ENCODE results near the gene FASN. TPM values are rescaled to one million over a fixed set of nuclear protein-coding genes. Genes with fewer than 3 reads are reported as not detected.

FASN gene
- total RNA-seq, 2 donors from 2014 or later: 13.8 to 46.4 TPM

GRCh38 chr17:82028966-82029365, 69.1 kb downstream of the FASN start:
- Histone ChIP-seq H3K4me3 (no peak overlapping the region), H3K27ac (no peak overlapping the region), H3K36me3 (no peaks in the 10 kb centered on the region), H3K9me3 (no peaks in the 10 kb centered on the region), H3K4me1 (peaks cover 0 to 29% of the 10 kb centered on the region in 2 donors), H3K27me3 (no peaks in the 10 kb centered on the region)
- no peak for TF ChIP-seq CTCF (IDR thresholded peaks at IDR 0.05)
- DNase-seq (ENCODE audit: low spot score): no peak

Other genes with a start within 250 kb of the FASN start
- gene P4HB, start 237.7 kb downstream of the FASN start, total RNA-seq: 100 to 1,000 TPM; 321 to 426 TPM
- 100 to 1,000 TPM in 1 of 2 donors, 10 to 100 TPM in 1; 59.4 to 145 TPM for gene ARHGDIA, start 226.9 kb downstream of the FASN start, total RNA-seq
- 10 to 100 TPM; 24.3 to 35.9 TPM for gene ALYREF, start 206.7 kb downstream of the FASN start, total RNA-seq
- 100 to 1,000 TPM; 126 to 229 TPM for gene ANAPC11, start 206.5 kb downstream of the FASN start, total RNA-seq
- 1 to 10 TPM in 1 of 2 donors, not detected in 1; 1.7 TPM for gene NPB, start 196.0 kb downstream of the FASN start, total RNA-seq
- 10 to 100 TPM; 23.3 to 26.1 TPM for gene PCYT2, start 186.8 kb downstream of the FASN start, total RNA-seq
- 1 to 10 TPM; 2.8 to 4.9 TPM for gene SIRT7, start 180.1 kb downstream of the FASN start, total RNA-seq
- gene MAFG, start 170.5 kb downstream of the FASN start, total RNA-seq: 10 to 100 TPM; 21.8 to 26.5 TPM
- gene PYCR1, start 160.9 kb downstream of the FASN start, total RNA-seq: 10 to 100 TPM in 1 of 2 donors, 1 to 10 TPM in 1; 8.3 to 10.2 TPM
- 1 to 10 TPM in 1 of 2 donors, under 1 TPM in 1; 0.55 to 1.4 TPM for gene MYADML2, start 151.0 kb downstream of the FASN start, total RNA-seq
- gene NOTUM, start 137.0 kb downstream of the FASN start, total RNA-seq: under 1 TPM in 1 of 2 donors, not detected in 1; 0.35 TPM
- 10 to 100 TPM; 14.1 to 18.8 TPM for gene ASPSCR1, start 120.6 kb downstream of the FASN start, total RNA-seq
- 10 to 100 TPM; 36.5 to 47.6 TPM for gene CENPX, start 75.4 kb downstream of the FASN start, total RNA-seq
- 1 to 10 TPM; 4.7 to 4.9 TPM for gene LRRC45, start 74.9 kb downstream of the FASN start, total RNA-seq
- gene RAC3, start 66.6 kb downstream of the FASN start, total RNA-seq: 1 to 10 TPM in 1 of 2 donors, under 1 TPM in 1; 0.93 to 2.6 TPM
- 100 to 1,000 TPM; 169 to 213 TPM for gene DCXR, start 60.5 kb downstream of the FASN start, total RNA-seq
- 10 to 100 TPM; 21.4 to 25.3 TPM for gene RFNG, start 46.4 kb downstream of the FASN start, total RNA-seq
- gene GPS1, start 46.3 kb downstream of the FASN start, total RNA-seq: 10 to 100 TPM; 79.5 to 90.8 TPM
- gene DUS1L, start 32.4 kb downstream of the FASN start, total RNA-seq: 10 to 100 TPM; 33.3 to 45.7 TPM
- gene CCDC57, start 114.6 kb upstream of the FASN start, total RNA-seq: 1 to 10 TPM; 5.1 to 7.4 TPM
- 10 to 100 TPM in 1 of 2 donors, 1 to 10 TPM in 1; 5.0 to 19.5 TPM for gene SLC16A3, start 130.8 kb upstream of the FASN start, total RNA-seq
- 10 to 100 TPM; 31.3 to 32.9 TPM for gene CSNK1D, start 175.5 kb upstream of the FASN start, total RNA-seq
- gene CD7, start 219.4 kb upstream of the FASN start, total RNA-seq: 1 to 10 TPM in 1 of 2 donors, not detected in 1; 1.7 TPM
- 1 to 10 TPM; 3.1 to 7.7 TPM for gene SECTM1, start 235.5 kb upstream of the FASN start, total RNA-seq